GM18505 (cell line): ENCODE data around the gene SSTR1.

Experiments used
- ATAC-seq: cut with Tn5 transposase; IDR thresholded peaks from one replicate; pipeline ENCODE4 v1.9.1; 2021; ENCODE audit not compliant: unreplicated experiment
- POLR2A ChIP-seq: IDR thresholded peaks from 4 replicates; pipeline ENCODE4 v1.6.1; 2011; ENCODE audit warnings: borderline replicate concordance; ENCODE audit not compliant: insufficient read depth, insufficient read length; ENCODE audit errors: extremely low read depth

SSTR1 gene

GRCh38 chr14:38226366-38226765 is 18.7 kb downstream of the SSTR1 start:
- no peak for TF ChIP-seq POLR2A
- ATAC-seq: no peak

- no peak for TF ChIP-seq POLR2A
- ATAC-seq: no peak
These were observed 25.5 kb downstream of the SSTR1 start for GRCh38 chr14:38233218-38233617.

GRCh38 chr14:38238332-38238731 is 30.6 kb downstream of the SSTR1 start:
- no peak for ATAC-seq
- no peak for TF ChIP-seq POLR2A

GRCh38 chr14:38238878-38239277 is 31.2 kb downstream of the SSTR1 start:
- TF ChIP-seq POLR2A: no peak
- no peak for ATAC-seq

GRCh38 chr14:38243696-38244240 is 36.1 kb downstream of the SSTR1 start:
- TF ChIP-seq POLR2A: no peak
- ATAC-seq: no peak

GRCh38 chr14:38248321-38249028 is 40.8 kb downstream of the SSTR1 start:
- TF ChIP-seq POLR2A: no peak
- ATAC-seq: no peak

- no peak for TF ChIP-seq POLR2A
- ATAC-seq: no peak
These were observed 42.6 kb downstream of the SSTR1 start for GRCh38 chr14:38250331-38250730.

GRCh38 chr14:38252066-38252710 is 44.5 kb downstream of the SSTR1 start:
- ATAC-seq: no peak
- no peak for TF ChIP-seq POLR2A

GRCh38 chr14:38253676-38254075 is 46.0 kb downstream of the SSTR1 start:
- TF ChIP-seq POLR2A: no peak
- ATAC-seq: no peak

- TF ChIP-seq POLR2A: no peak
- ATAC-seq: no peak
These were observed 47.1 kb downstream of the SSTR1 start for GRCh38 chr14:38254571-38255407.

GRCh38 chr14:38255408-38255672 is 47.6 kb downstream of the SSTR1 start:
- no peak for TF ChIP-seq POLR2A

GRCh38 chr14:38255673-38256532 is 48.2 kb downstream of the SSTR1 start, which contains the start of gene CLEC14A:
CLEC14A (minus strand) TSS chr14:38256093; CDS start chr14:38256022, 71 bp downstream.
- ATAC-seq: peak; percentile 53
- TF ChIP-seq POLR2A: no peak

More at GRCh38 chr14:38255408-38255672, 47.6 kb downstream of the SSTR1 start:
- peak; percentile 39 for ATAC-seq

GRCh38 chr14:38256533-38256840 is 48.8 kb downstream of the SSTR1 start:
- TF ChIP-seq POLR2A: no peak

More at GRCh38 chr14:38256533-38256840, 48.8 kb downstream of the SSTR1 start:
- ATAC-seq: no peak
